Stimulated activated CD4-positive, alpha-beta T cell treated with anti-CD3 and anti-CD28 coated beads, Interleukin-1b, Interleukin-23, amount 100 ng/mL, for 1 hour (primary cell): Measurements from ENCODE around the gene DES.

Experiments used
- DNase-seq, 2 donors: peaks; one replicate each; pipeline ENCODE4 v3.0.0-alpha.2; 2020; ENCODE audit warnings: low read depth in 2 of 2

The DES gene

GRCh38 chr2:219438453-219438852, 20.3 kb downstream of the DES start:
- no peak for DNase-seq

- no peak for DNase-seq
Observed at GRCh38 chr2:219439506-219439905, 21.3 kb downstream of the DES start.

GRCh38 chr2:219440388-219441256, 22.4 kb downstream of the DES start:
- DNase-seq, result no peak

- DNase-seq, result peak; percentile 23 to 27
Observed at GRCh38 chr2:219441451-219442255, 23.5 kb downstream of the DES start.

GRCh38 chr2:219442256-219443015, 24.3 kb downstream of the DES start:
- no peak for DNase-seq

- DNase-seq, result no peak
Observed at GRCh38 chr2:219443016-219443696, 25.0 kb downstream of the DES start.

GRCh38 chr2:219443697-219444023, 25.5 kb downstream of the DES start:
- DNase-seq, result no peak

- no peak for DNase-seq
Observed at GRCh38 chr2:219444566-219445091, 26.5 kb downstream of the DES start.

GRCh38 chr2:219445220-219445640, 27.1 kb downstream of the DES start:
- no peak for DNase-seq

GRCh38 chr2:219446101-219446504, 27.9 kb downstream of the DES start:
- DNase-seq, result no peak

GRCh38 chr2:219446689-219447088, 28.5 kb downstream of the DES start:
- no peak for DNase-seq

- no peak for DNase-seq
Observed at GRCh38 chr2:219447242-219448098, 29.3 kb downstream of the DES start.

- no peak for DNase-seq
Observed at GRCh38 chr2:219448099-219448775, 30.1 kb downstream of the DES start.

- DNase-seq, result no peak
Observed at GRCh38 chr2:219448776-219449341, 30.7 kb downstream of the DES start.

GRCh38 chr2:219449609-219450008, 31.4 kb downstream of the DES start:
- DNase-seq, result no peak

- no peak for DNase-seq
Observed at GRCh38 chr2:219451661-219452360, 33.6 kb downstream of the DES start.

- no peak for DNase-seq
Observed at GRCh38 chr2:219452361-219453317, 34.5 kb downstream of the DES start.
